ENCODE data around the gene RAD51B.

Gene RAD51B

GRCh38 chr14:68512088-68512487 is 692.5 kb downstream of the RAD51B start:
- FAIRE-seq, result no peak
- DNase-seq (ENCODE audit: extremely low spot score, insufficient read length, low read depth), result no peak

- DNase-seq (ENCODE audit: extremely low spot score, insufficient read length, low read depth) (no peak), FAIRE-seq (peak; percentile 21)
Measured at GRCh38 chr14:68513137-68513536, 693.6 kb downstream of the RAD51B start.

- peak; percentile 93 for FAIRE-seq
- DNase-seq (ENCODE audit: extremely low spot score, insufficient read length, low read depth), result peak; percentile 54
Measured at GRCh38 chr14:68513838-68514607, 694.4 kb downstream of the RAD51B start.

- FAIRE-seq (no peak), DNase-seq (ENCODE audit: extremely low spot score, insufficient read length, low read depth) (no peak)
Measured at GRCh38 chr14:68514608-68515194, 695.1 kb downstream of the RAD51B start.

GRCh38 chr14:68516342-68516741 is 696.8 kb downstream of the RAD51B start:
- FAIRE-seq, result no peak
- DNase-seq (ENCODE audit: extremely low spot score, insufficient read length, low read depth), result no peak

- no peak for DNase-seq (ENCODE audit: extremely low spot score, insufficient read length, low read depth)
- FAIRE-seq, result no peak
Measured at GRCh38 chr14:68518166-68518565, 698.6 kb downstream of the RAD51B start.

GRCh38 chr14:68518761-68519670 is 699.4 kb downstream of the RAD51B start:
- DNase-seq (ENCODE audit: extremely low spot score, insufficient read length, low read depth) (no peak), FAIRE-seq (no peak)

- FAIRE-seq, result peak; percentile 93
- no peak for DNase-seq (ENCODE audit: extremely low spot score, insufficient read length, low read depth)
Measured at GRCh38 chr14:68519671-68520187, 700.1 kb downstream of the RAD51B start.

GRCh38 chr14:68520637-68521556 is 701.3 kb downstream of the RAD51B start:
- DNase-seq (ENCODE audit: extremely low spot score, insufficient read length, low read depth) (no peak), FAIRE-seq (no peak)

- FAIRE-seq (peak; percentile 29), DNase-seq (ENCODE audit: extremely low spot score, insufficient read length, low read depth) (no peak)
Measured at GRCh38 chr14:68521557-68521901, 702.0 kb downstream of the RAD51B start.

- DNase-seq (ENCODE audit: extremely low spot score, insufficient read length, low read depth) (no peak), FAIRE-seq (no peak)
Measured at GRCh38 chr14:68521961-68522509, 702.5 kb downstream of the RAD51B start.

GRCh38 chr14:68522510-68523325 is 703.1 kb downstream of the RAD51B start:
- FAIRE-seq, result no peak

GRCh38 chr14:68523326-68523610 is 703.7 kb downstream of the RAD51B start:
- DNase-seq (ENCODE audit: extremely low spot score, insufficient read length, low read depth), result no peak
- FAIRE-seq, result no peak

More at GRCh38 chr14:68522510-68523325, 703.1 kb downstream of the RAD51B start:
- no peak for DNase-seq (ENCODE audit: extremely low spot score, insufficient read length, low read depth)

- no peak for FAIRE-seq
- DNase-seq (ENCODE audit: extremely low spot score, insufficient read length, low read depth), result no peak
Measured at GRCh38 chr14:68523989-68524725, 704.6 kb downstream of the RAD51B start.

GRCh38 chr14:68525516-68525915 is 705.9 kb downstream of the RAD51B start:
- DNase-seq (ENCODE audit: extremely low spot score, insufficient read length, low read depth) (no peak), FAIRE-seq (no peak)

GRCh38 chr14:68526512-68527091 is 707.0 kb downstream of the RAD51B start:
- FAIRE-seq, result no peak
- DNase-seq (ENCODE audit: extremely low spot score, insufficient read length, low read depth), result no peak

GRCh38 chr14:68527329-68527851 is 707.8 kb downstream of the RAD51B start:
- FAIRE-seq, result no peak
- no peak for DNase-seq (ENCODE audit: extremely low spot score, insufficient read length, low read depth)

All from GM18507 (cell line).